HCT116 (cell line): ENCODE measurements around the gene EMSY. TPM values are rescaled to one million over a fixed set of nuclear protein-coding genes. Genes with fewer than 3 reads are reported as not detected.

ENCODE experiments used
- ATAC-seq: fragments of 200-7000 bp; cut with Tn5 transposase; 2 replicates; pipeline ENCODE4 v1.9.1; 2020; ENCODE audit warnings: mild to moderate bottlenecking, moderate library complexity
- BruUV-seq: library from RNA; stranded (reverse); fragments of 400-500 nt; replicated peaks from 2 replicates; lab custom pipeline; 2021; lab: Mats Ljungman, UMichigan
- CTCF ChIA-PET: fragments of 300-600 bp; sonication (Branson Sonifier 250); formaldehyde crosslinking; loops from one replicate; lab custom pipeline; 2021; ENCODE audit warnings: antibody characterized with exemption; lab: Charles Lee
- POLR2A ChIA-PET: fragments of 300-600, 350-600 bp; sonication (Branson Sonifier 250); formaldehyde crosslinking; loops from one replicate; lab custom pipeline; 2021; ENCODE audit warnings: antibody characterized with exemption; lab: Charles Lee
- RAD21 ChIA-PET, 2 experiments: fragments of 300-600 bp; sonication (Branson Sonifier 250); formaldehyde crosslinking; loops; one replicate each; lab custom pipeline; 2023; ENCODE audit warnings: low total read pairs in 2 of 2; ENCODE audit not compliant: uncharacterized antibody in 2 of 2, unreplicated experiment in 2 of 2, low non-redundant PET in 1 of 2; lab: Charles Lee
- DNase-seq: peaks from one replicate; pipeline ENCODE4 v3.0.0-alpha.2; 2010; ENCODE audit warnings: low read depth, low spot score
- H2AFZ ChIP-seq: fragments of 200-600 bp; shearing (Covaris generic), sonication (generic); 2 replicates; pipeline ENCODE4 v1.6.1; 2017; ENCODE audit warnings: low read depth, mixed run types, mixed read lengths, antibody characterized with exemption, low read length; ENCODE audit not compliant: poor library complexity, severe bottlenecking
- H3K27ac ChIP-seq: 2 replicates; pipeline ENCODE4 v1.5.1; 2012; ENCODE audit warnings: low read depth, low read length
- H3K27me3 ChIP-seq: fragments of 200-600 bp; sonication (generic); 2 replicates; pipeline ENCODE4 v1.6.1; 2016; ENCODE audit warnings: mixed run types, low read length, mixed read lengths; ENCODE audit not compliant: insufficient read depth
- H3K36me3 ChIP-seq, 2 experiments: fragments of 200-500 bp in 1 of 2; fragments of 200-600 bp in 1 of 2; sonication (Bioruptor generic) in 1 of 2; sonication (generic) in 1 of 2; 2 replicates each; pipeline versions ENCODE4 v1.5.1 to v1.6.1; 2014 to 2016; ENCODE audit warnings: low read length in 2 of 2, inconsistent platforms in 1 of 2, mixed read lengths in 1 of 2, mixed run types in 1 of 2; ENCODE audit not compliant: insufficient read depth in 2 of 2, control insufficient read depth in 1 of 2
- H3K4me1 ChIP-seq, 2 experiments: fragments of 200-600 bp in 1 of 2; sonication (generic) in 1 of 2; 2 replicates each; pipeline versions ENCODE4 v1.5.1 to v1.6.1; 2012 to 2017; ENCODE audit warnings: low read length in 2 of 2, inconsistent platforms in 1 of 2, mild to moderate bottlenecking in 1 of 2, mixed read lengths in 1 of 2, mixed run types in 1 of 2, moderate library complexity in 1 of 2; ENCODE audit not compliant: insufficient read depth in 2 of 2, control insufficient read depth in 1 of 2
- H3K4me2 ChIP-seq: fragments of 200-600 bp; sonication (generic); 2 replicates; pipeline ENCODE4 v1.6.1; 2017; ENCODE audit warnings: mixed run types, low read length, mixed read lengths
- H3K4me3 ChIP-seq, 2 experiments: fragments of 200-600 bp in 1 of 2; sonication (generic) in 1 of 2; replicated peaks in 1 of 2; 2 replicates each; pipeline ENCODE4 v1.5.1; 2011 to 2016; ENCODE audit warnings: low read length in 2 of 2, control low read depth in 1 of 2, low read depth in 1 of 2, mild to moderate bottlenecking in 1 of 2, mixed read lengths in 1 of 2, mixed run types in 1 of 2
- H3K79me2 ChIP-seq: fragments of 200-600 bp; sonication (generic); 2 replicates; pipeline ENCODE4 v1.6.1; 2017; ENCODE audit warnings: mild to moderate bottlenecking, mixed run types, low read length, moderate library complexity, mixed read lengths; ENCODE audit not compliant: insufficient read depth
- H3K9ac ChIP-seq: fragments of 200-600 bp; sonication (generic); 2 replicates; pipeline ENCODE4 v1.6.1; 2016; ENCODE audit warnings: low read length, mixed read lengths
- H3K9me2 ChIP-seq: fragments of 200-600 bp; sonication (generic), shearing (Covaris generic); 2 replicates; pipeline ENCODE4 v1.6.1; 2017; ENCODE audit warnings: mixed run types, mild to moderate bottlenecking, moderate library complexity; ENCODE audit not compliant: insufficient read depth
- H3K9me3 ChIP-seq, 2 experiments: fragments of 200-500 bp in 1 of 2; fragments of 200-600 bp in 1 of 2; sonication (Bioruptor generic) in 1 of 2; sonication (generic) in 1 of 2; 2 replicates each; pipeline ENCODE4 v1.6.1; 2014 to 2017; ENCODE audit warnings: low read length in 2 of 2, mixed read lengths in 2 of 2, inconsistent platforms in 1 of 2, low read depth in 1 of 2, mild to moderate bottlenecking in 1 of 2, mixed run types in 1 of 2, moderate library complexity in 1 of 2; ENCODE audit not compliant: control insufficient read depth in 1 of 2, insufficient read depth in 1 of 2
- H4K20me1 ChIP-seq: fragments of 200-600 bp; sonication (generic), shearing (Covaris generic); 2 replicates; pipeline ENCODE4 v1.6.1; 2017; ENCODE audit warnings: mixed run types, mild to moderate bottlenecking, moderate library complexity; ENCODE audit not compliant: insufficient read depth
- ATF3 ChIP-seq: IDR thresholded peaks from 2 replicates; pipeline ENCODE4 v1.6.1; 2012
- CBX3 ChIP-seq: IDR thresholded peaks from 2 replicates; pipeline ENCODE4 v1.6.1; 2012; ENCODE audit warnings: low read depth
- CEBPB ChIP-seq: IDR thresholded peaks from 2 replicates; pipeline ENCODE4 v1.6.1; 2012; ENCODE audit warnings: low read depth
- JUND ChIP-seq: IDR thresholded peaks from 2 replicates; pipeline ENCODE4 v1.6.1; 2012
- SIN3A ChIP-seq: IDR thresholded peaks from 2 replicates; pipeline ENCODE4 v1.6.1; 2012; ENCODE audit warnings: low read depth
- SP1 ChIP-seq: IDR thresholded peaks from 2 replicates; pipeline ENCODE4 v1.6.1; 2012; ENCODE audit warnings: low read depth
- SRF ChIP-seq: IDR thresholded peaks from 2 replicates; pipeline ENCODE4 v1.6.1; 2012; ENCODE audit warnings: low read depth
- TCF7L2 ChIP-seq: IDR thresholded peaks from 2 replicates; pipeline ENCODE4 v1.7.0; 2011; ENCODE audit warnings: borderline replicate concordance, inconsistent platforms; ENCODE audit not compliant: insufficient read depth, insufficient read length; ENCODE audit errors: extremely low read depth
- YY1 ChIP-seq: IDR thresholded peaks from 2 replicates; pipeline ENCODE4 v1.6.1; 2011; ENCODE audit warnings: low read length, low read depth, moderate library complexity, mild to moderate bottlenecking; ENCODE audit not compliant: insufficient replicate concordance; ENCODE audit errors: extremely low read depth
- ZBTB33 ChIP-seq: IDR thresholded peaks from 2 replicates; pipeline ENCODE4 v1.6.1; 2011; ENCODE audit warnings: mild to moderate bottlenecking, low read length, moderate library complexity; ENCODE audit not compliant: insufficient replicate concordance; ENCODE audit errors: extremely low read depth
- ZNF274 ChIP-seq: fragments of 200-500 bp; sonication (Bioruptor generic); IDR thresholded peaks from 2 replicates; pipeline ENCODE4 v1.6.1; 2014; ENCODE audit warnings: mild to moderate bottlenecking, low read depth, low read length, inconsistent platforms
- intact Hi-C: fragments of 100-400 bp; cut with micrococcal nuclease; formaldehyde crosslinking; loops from 2 replicates; pipeline ENCODE4 v1.10.0; 2022
- total RNA-seq: library from RNA; stranded (reverse); gene quantifications from one replicate; pipeline ENCODE4 v1.2.1, GENCODE V29; 2021; ENCODE audit not compliant: unreplicated experiment

The EMSY gene
- total RNA-seq, 1 experiment from 2014 or later, result 22.7 TPM

- intact Hi-C loops, result no loop called here
- BruUV-seq, result no TSS peak
- ATAC-seq (no peak), DNase-seq (no peak)
- POLR2A ChIA-PET, result no interaction called here
- Histone ChIP-seq H3K4me1 (no peaks in the 10 kb centered on the region), H3K79me2 (no peaks in the 10 kb centered on the region), H3K9me2 (no peaks in the 10 kb centered on the region), H3K27me3 (no peaks in the 10 kb centered on the region), H4K20me1 (no peaks in the 10 kb centered on the region), H3K9me3 (no peaks in the 10 kb centered on the region), H3K36me3 (no peaks in the 10 kb centered on the region), H3K27ac (no peak overlapping the region), H3K4me3 (no peak overlapping the region), H2AFZ (no peak overlapping the region), H3K4me2 (no peak overlapping the region), H3K9ac (no peak overlapping the region)
- RAD21 ChIA-PET, result no interaction called here
- no peak for TF ChIP-seq CBX3
- TF ChIP-seq ATF3, result no peak
- no peak for TF ChIP-seq ZNF274
- TF ChIP-seq JUND, result no peak
- no peak for TF ChIP-seq CEBPB
- TF ChIP-seq SRF, result no peak
- TF ChIP-seq YY1, result no peak
- TF ChIP-seq ZBTB33, result no peak
- no peak for TF ChIP-seq TCF7L2
- no peak for TF ChIP-seq SIN3A
- TF ChIP-seq SP1, result no peak
- CTCF ChIA-PET, result no interaction called here
Observed at GRCh38 chr11:76436020-76436419, 8.8 kb upstream of the EMSY start.
